ENCODE data around the gene PLBD1. TPM values are rescaled to one million over a fixed set of nuclear protein-coding genes. Genes with fewer than 3 reads are reported as not detected.

The PLBD1 gene
- total RNA-seq, 4 donors from 2014 or later = 26.5 to 64.1 (median 40.1) TPM

DNA sequence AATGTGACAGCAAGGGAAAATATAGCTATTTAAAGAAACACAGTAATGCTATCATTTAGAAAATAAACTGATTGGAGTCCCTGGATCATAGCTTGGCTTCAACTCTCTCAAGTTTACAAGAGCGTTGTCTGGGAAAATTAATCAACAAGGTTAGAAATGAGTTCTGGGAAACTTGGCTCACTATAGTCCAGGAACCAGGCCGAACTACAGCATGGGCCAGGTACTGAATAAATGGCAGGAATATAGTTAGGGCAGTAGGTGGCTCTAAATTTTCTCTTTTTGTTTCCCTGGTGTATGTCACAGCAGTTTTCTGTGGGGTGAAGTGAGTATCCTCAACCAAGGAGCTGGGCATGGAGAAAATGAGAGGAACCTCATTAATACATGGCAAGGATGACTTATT lies 72.4 kb downstream of the PLBD1 start:
- 92 to 100% methylated on average over 2 of the region's 2 CpGs for WGBS, 2 donors

DNA sequence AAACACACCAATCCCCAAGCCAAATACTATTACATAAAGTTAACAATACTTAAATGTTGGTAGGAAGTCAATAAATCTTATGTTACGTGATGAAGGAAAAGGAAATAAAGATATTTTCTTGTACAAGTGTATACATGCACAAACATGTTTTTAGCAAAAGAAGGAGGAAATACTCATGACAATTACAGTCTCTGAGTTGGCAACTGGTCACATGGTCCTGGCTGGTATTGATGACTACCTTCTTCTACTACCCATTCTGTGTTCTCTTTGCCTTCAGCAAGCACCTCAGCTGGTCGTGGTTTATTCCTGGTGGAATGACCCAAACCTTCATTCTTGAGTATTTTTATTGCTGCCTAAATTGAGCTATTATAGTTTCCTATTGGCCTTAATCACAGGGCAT lies 84.8 kb downstream of the PLBD1 start:
- no peak overlapping the region for H3K4me3 ChIP-seq (ENCODE audit: low read depth, poor library complexity, severe bottlenecking)
- intact Hi-C loops (cut with DNase I; ENCODE audit: low total_unique reads) = no loop called here
- DNase-seq (ENCODE audit: low spot score in 2 of 2) = no peak
- no peak for TF ChIP-seq POLR2A (IDR thresholded peaks at IDR 0.05)
- TF ChIP-seq, protein P1, sequence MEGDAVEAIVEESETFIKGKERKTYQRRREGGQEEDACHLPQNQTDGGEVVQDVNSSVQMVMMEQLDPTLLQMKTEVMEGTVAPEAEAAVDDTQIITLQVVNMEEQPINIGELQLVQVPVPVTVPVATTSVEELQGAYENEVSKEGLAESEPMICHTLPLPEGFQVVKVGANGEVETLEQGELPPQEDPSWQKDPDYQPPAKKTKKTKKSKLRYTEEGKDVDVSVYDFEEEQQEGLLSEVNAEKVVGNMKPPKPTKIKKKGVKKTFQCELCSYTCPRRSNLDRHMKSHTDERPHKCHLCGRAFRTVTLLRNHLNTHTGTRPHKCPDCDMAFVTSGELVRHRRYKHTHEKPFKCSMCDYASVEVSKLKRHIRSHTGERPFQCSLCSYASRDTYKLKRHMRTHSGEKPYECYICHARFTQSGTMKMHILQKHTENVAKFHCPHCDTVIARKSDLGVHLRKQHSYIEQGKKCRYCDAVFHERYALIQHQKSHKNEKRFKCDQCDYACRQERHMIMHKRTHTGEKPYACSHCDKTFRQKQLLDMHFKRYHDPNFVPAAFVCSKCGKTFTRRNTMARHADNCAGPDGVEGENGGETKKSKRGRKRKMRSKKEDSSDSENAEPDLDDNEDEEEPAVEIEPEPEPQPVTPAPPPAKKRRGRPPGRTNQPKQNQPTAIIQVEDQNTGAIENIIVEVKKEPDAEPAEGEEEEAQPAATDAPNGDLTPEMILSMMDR (IDR thresholded peaks at IDR 0.05) = no peak
- 81 to 87% methylated on average over 2 of the region's 2 CpGs for WGBS, 2 donors

More for the DNA sequence above, 72.4 kb downstream of the PLBD1 start:
- intact Hi-C loops (cut with DNase I; ENCODE audit: low total_unique reads) = no loop called here
- TF ChIP-seq POLR2A (IDR thresholded peaks at IDR 0.05) = no peak
- TF ChIP-seq, protein P1 (IDR thresholded peaks at IDR 0.05) = no peak
- no peak overlapping the region for H3K4me3 ChIP-seq (ENCODE audit: low read depth, poor library complexity, severe bottlenecking)
- DNase-seq (ENCODE audit: low spot score in 2 of 2) = no peak

DNA sequence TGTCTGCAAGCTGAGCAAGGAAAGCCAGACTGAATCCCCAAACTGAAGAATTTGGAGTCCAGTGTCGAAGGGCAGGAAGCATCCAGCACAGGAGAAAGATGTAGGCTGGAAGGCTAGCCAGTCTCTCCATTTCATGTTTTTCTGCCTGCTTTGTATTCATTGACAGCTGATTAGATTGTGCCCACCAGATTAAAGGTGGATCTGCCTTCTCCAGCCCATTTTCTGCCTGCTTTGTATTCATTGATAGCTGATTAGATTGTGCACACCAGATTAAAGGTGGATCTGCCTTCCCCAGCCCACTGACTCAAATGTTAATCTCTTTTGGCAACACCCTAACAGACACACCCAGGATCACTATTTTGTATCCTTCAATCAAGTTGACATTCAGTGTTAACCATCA lies 85.3 kb downstream of the PLBD1 start:
- intact Hi-C loops (cut with DNase I; ENCODE audit: low total_unique reads) = no loop called here
- no peak for DNase-seq (ENCODE audit: low spot score in 2 of 2)
- H3K4me3 ChIP-seq (ENCODE audit: low read depth, poor library complexity, severe bottlenecking) = no peak overlapping the region
- no peak for TF ChIP-seq POLR2A (IDR thresholded peaks at IDR 0.05)
- TF ChIP-seq, protein P1 (IDR thresholded peaks at IDR 0.05) = no peak
- WGBS, 2 donors = 90 to 100% methylated on average over 1 of the region's 1 CpG

DNA sequence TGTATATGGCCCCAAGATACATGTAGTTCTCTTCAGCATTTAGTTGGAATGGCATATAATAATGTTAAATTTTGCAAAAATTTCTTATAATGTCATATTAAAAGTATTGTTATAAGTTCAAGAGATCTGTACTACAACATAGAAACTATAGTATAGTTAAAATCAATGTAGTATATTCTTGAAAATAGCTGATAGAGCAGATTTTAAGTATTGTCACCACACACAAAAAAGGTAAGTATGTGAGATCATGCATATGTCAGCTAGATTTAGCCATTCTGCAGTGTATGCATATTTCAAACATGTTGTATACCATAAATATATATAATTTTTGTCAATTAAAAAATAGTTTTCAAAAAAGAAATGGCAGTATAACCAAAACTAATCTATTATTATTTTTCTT lies 86.5 kb downstream of the PLBD1 start:
- intact Hi-C loops (cut with DNase I; ENCODE audit: low total_unique reads) = no loop called here
- TF ChIP-seq, protein P1 (IDR thresholded peaks at IDR 0.05) = no peak
- TF ChIP-seq POLR2A (IDR thresholded peaks at IDR 0.05) = no peak
- no peak overlapping the region for H3K4me3 ChIP-seq (ENCODE audit: low read depth, poor library complexity, severe bottlenecking)
- no peak for DNase-seq (ENCODE audit: low spot score in 2 of 2)

DNA sequence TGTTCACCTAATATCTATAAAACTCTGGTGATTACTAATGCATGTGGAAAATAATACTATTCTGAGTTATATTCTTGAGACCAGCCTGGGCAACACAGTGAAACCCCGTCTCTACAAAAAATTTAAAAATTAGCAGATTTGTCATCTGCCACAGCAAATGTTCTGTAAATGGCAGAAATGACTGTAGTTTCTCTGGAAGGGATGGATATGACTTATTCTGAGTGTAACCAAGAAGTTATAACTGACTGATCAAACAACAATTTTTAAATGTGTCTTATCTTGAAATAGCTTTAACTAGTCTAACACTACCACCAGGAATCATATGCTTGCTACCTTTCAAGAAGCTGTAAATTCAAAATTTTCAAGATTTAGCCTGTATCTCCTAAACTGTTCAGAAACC lies 88.7 kb downstream of the PLBD1 start:
- no peak for DNase-seq (ENCODE audit: low spot score in 2 of 2)
- WGBS, 2 donors = 93 to 96% methylated on average over 1 of the region's 1 CpG
- intact Hi-C loops (cut with DNase I; ENCODE audit: low total_unique reads) = no loop called here
- no peak overlapping the region for H3K4me3 ChIP-seq (ENCODE audit: low read depth, poor library complexity, severe bottlenecking)
- no peak for TF ChIP-seq POLR2A (IDR thresholded peaks at IDR 0.05)
- TF ChIP-seq, protein P1 (IDR thresholded peaks at IDR 0.05) = no peak

DNA sequence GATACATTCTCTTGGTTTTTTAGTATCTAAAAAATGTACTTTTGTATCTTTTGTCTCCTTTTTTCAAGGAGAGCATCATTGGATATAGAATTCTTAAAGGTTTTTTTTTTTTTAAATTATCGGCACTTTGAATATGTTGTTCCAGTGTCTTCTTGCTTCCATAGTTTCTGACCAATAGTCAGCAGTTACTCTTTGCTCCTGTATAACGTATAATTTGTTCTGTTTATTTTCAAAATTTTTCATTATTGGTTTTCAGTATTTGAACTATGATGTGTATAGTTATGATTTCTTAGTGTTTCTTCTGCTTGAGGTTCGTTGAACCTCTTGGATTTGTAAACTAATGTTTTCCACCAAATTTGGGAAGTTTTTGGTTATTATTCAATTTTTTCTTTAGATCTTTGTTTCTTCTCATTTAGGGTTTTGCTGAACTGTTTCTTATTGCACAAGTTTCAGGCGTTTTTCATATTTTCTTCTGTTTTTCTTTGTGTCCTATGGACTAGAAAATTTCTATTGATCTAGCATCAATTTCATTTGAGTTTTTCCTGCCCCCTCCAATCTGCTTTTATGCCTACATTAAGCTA lies 93.9 kb downstream of the PLBD1 start:
- intact Hi-C loops (cut with DNase I; ENCODE audit: low total_unique reads) = no loop called here
- H3K4me3 ChIP-seq (ENCODE audit: low read depth, poor library complexity, severe bottlenecking) = no peak overlapping the region
- DNase-seq (ENCODE audit: low spot score in 2 of 2) = no peak
- TF ChIP-seq POLR2A (IDR thresholded peaks at IDR 0.05) = no peak
- TF ChIP-seq, protein P1 (IDR thresholded peaks at IDR 0.05) = no peak
- WGBS, 2 donors = 90 to 91% methylated on average over 4 of the region's 4 CpGs
